GM10248 (cell line): ENCODE results near the gene CADM3.

ENCODE experiments used
- CTCF ChIA-PET: fragments of 300-600 bp; sonication (Branson Sonifier 250); formaldehyde crosslinking; extraction: SDS; loops from one replicate; lab custom pipeline; 2021; ENCODE audit warnings: antibody characterized with exemption; lab: Yijun Ruan, JAX
- POLR2A ChIA-PET: fragments of 350-650 bp; sonication (Branson Sonifier 250); formaldehyde crosslinking; extraction: SDS; loops from one replicate; lab custom pipeline; 2020; ENCODE audit warnings: antibody characterized with exemption; lab: Yijun Ruan, JAX
- DNase-seq: peaks from one replicate; pipeline ENCODE4 v3.0.0; 2012; ENCODE audit errors: extremely low spot score
- CTCF ChIP-seq: IDR thresholded peaks from 2 replicates; pipeline ENCODE4 v1.5.1; 2012; ENCODE audit warnings: mild to moderate bottlenecking, low read depth; ENCODE audit errors: extremely low read depth, missing control alignments, control extremely low read depth

CADM3 gene

GRCh38 chr1:159201642-159202041 is 30.2 kb downstream of the CADM3 start:
- TF ChIP-seq CTCF: no peak
- ChIA-PET CTCF (interaction anchor here (1.0 to 5.7 kb wide), 3 partner anchors 10 to 42 kb away, joined by 4 to 46 read pairs (median 6); no protein-coding TSS in a partner anchor), POLR2A (no interaction called here)
- no peak for DNase-seq

DNA sequence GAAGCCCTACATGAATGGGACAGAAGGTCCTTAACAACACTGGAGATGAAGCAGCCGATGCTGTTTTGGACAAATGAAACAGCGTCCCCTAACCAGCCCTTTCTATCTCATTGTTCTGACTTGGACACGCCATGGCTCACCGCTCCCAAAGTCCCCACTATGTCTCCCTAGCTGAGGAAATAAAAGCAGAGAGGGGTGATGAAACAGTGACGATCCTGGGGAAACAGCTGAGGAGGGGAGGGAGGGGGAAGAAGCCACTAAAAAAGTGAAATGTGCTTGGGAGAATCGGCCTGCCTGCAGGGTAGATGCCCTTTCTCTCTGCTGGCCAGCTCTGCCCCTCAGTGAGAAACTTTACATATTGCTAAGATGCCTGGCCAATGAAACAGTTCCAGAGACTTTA is 32.2 kb downstream of the CADM3 start:
- ChIA-PET CTCF (interaction anchor here (5.2 to 5.7 kb wide), 2 partner anchors 11 to 43 kb away, joined by 21 to 46 read pairs; no protein-coding TSS in a partner anchor), POLR2A (no interaction called here)
- no peak for TF ChIP-seq CTCF
- no peak for DNase-seq

DNA sequence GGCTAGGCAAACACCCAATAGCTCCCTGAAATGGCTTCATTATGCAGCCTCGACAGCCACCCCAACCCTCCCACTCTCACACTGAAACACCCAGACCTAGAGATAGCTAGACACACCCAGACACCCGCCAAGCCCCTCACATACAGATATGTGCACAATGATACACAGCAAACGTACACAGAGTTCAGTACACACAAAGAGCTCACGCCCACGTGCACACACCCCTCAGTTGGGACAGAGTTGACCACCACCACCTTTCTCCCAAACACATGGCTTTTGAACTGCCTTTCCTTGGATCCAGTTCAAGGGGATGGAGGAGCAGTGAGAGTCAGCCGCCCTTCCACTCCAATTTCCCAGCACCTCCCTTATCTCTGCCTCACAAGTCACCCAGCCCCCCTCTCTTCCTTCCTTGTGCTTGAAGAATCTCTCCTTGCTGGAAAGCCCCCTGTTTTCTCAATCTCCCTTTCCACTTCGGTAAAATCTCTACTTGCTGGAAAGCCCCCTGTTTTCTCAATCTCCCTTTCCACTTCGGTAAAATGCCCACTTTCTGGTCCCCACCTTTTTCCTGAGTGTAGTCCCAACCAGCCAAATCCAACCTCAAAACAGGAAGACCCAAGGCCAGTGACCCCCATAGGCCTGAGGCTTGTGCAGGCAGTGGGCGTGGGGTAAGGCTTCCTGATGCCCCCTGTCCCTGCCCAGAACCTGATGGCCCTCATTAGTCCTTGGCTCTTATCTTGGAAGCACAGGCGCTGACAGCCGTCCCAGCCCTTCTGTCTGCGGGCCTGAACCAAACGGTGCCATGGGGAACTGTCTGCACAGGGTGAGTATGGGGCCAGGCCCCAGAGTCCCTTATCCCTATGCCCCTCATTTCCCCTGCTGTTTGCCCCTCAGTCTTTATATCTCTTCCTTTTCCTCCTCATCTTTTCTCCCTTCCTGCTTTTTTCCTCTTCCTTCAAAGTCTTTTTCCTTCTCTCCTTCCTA is 33.0 kb downstream of the CADM3 start, which contains the start of gene ACKR1:
Gene ACKR1, plus strand, starts transcription at position 715 of the 981 bp plus-strand sequence. Its CDS starts 85 bp downstream, at position 800.
- ChIA-PET POLR2A (no interaction called here), CTCF (interaction anchor here (1.4 to 5.7 kb wide), 3 partner anchors 10 to 72 kb away, joined by 8 to 46 read pairs (median 21); no protein-coding TSS in a partner anchor)
- no peak for TF ChIP-seq CTCF

GRCh38 chr1:159205225-159205624 is 33.8 kb downstream of the CADM3 start:
- ChIA-PET POLR2A (interaction anchor here (0.6 kb wide), 1 partner anchor 73 kb away, joined by 6 read pairs; no protein-coding TSS in a partner anchor), CTCF (interaction anchor here (0.8 to 11.5 kb wide), 5 partner anchors 8 to 73 kb away, joined by 3 to 139 read pairs (median 21); no protein-coding TSS in a partner anchor)
- DNase-seq: no peak
- no peak for TF ChIP-seq CTCF

More for the DNA sequence above, 33.0 kb downstream of the CADM3 start, which contains the start of gene ACKR1:
- no peak for DNase-seq

DNA sequence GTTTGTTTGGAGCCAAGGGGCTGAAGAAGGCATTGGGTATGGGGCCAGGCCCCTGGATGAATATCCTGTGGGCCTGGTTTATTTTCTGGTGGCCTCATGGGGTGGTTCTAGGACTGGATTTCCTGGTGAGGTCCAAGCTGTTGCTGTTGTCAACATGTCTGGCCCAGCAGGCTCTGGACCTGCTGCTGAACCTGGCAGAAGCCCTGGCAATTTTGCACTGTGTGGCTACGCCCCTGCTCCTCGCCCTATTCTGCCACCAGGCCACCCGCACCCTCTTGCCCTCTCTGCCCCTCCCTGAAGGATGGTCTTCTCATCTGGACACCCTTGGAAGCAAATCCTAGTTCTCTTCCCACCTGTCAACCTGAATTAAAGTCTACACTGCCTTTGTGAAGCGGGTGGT is 34.7 kb downstream of the CADM3 start:
- ChIA-PET CTCF (interaction anchor here (1.8 to 11.5 kb wide), 4 partner anchors 8 to 73 kb away, joined by 4 to 139 read pairs (median 34); no protein-coding TSS in a partner anchor), POLR2A (no interaction called here)
- DNase-seq: no peak
- no peak for TF ChIP-seq CTCF

- DNase-seq: no peak
- POLR2A ChIA-PET: no interaction called here
- CTCF ChIA-PET: interaction anchor here (0.6 to 11.5 kb wide), 5 partner anchors 7 to 74 kb away, joined by 3 to 139 read pairs (median 21); no protein-coding TSS in a partner anchor
- no peak for TF ChIP-seq CTCF
These were observed 35.7 kb downstream of the CADM3 start for GRCh38 chr1:159207080-159207479.
